Fibroblast of villous mesenchyme (primary cell): ENCODE data around the gene STRIT1. TPM values are rescaled to one million over a fixed set of nuclear protein-coding genes. Genes with fewer than 3 reads are reported as not detected.
A peak's percentile ranks its signal among the peaks of the same experiment; 100 is the strongest.
"Not testable (repeated sequence)": the region's sequence is repeated elsewhere in the genome, so short reads cannot be mapped to it uniquely, and the experiment has no call there.

Source experiments
- DNase-seq: peaks from one replicate; pipeline ENCODE4 v3.0.0-alpha.2; 2010; ENCODE audit warnings: low read depth
- H3K4me3 ChIP-seq: 2 replicates; pipeline ENCODE4 v1.5.1; 2011; ENCODE audit warnings: low read depth, mild to moderate bottlenecking, low read length
- CTCF ChIP-seq: IDR thresholded peaks from 2 replicates; pipeline ENCODE4 v1.5.1; 2012; ENCODE audit warnings: low read depth, mild to moderate bottlenecking, low read length; ENCODE audit not compliant: insufficient read depth
- total RNA-seq: library from RNA; depleted of rRNA; stranded (reverse); fragments of >200 nt; gene quantifications from 2 replicates; pipeline ENCODE4 v1.2.3, GENCODE V29; 2012

The STRIT1 gene
- total RNA-seq, 1 donor: not detected

GRCh38 chr3:155292133-155292532 is 1.4 kb downstream of the STRIT1 start:
- no peak for TF ChIP-seq CTCF
- peak; percentile 43 for DNase-seq
- no peak overlapping the region for H3K4me3 ChIP-seq

- no peak overlapping the region for H3K4me3 ChIP-seq
- DNase-seq: no peak
- no peak for TF ChIP-seq CTCF
Observed at GRCh38 chr3:155286736-155287135, 6.7 kb downstream of the STRIT1 start.

- no peak for TF ChIP-seq CTCF
- no peak for DNase-seq
- no peak overlapping the region for H3K4me3 ChIP-seq
Observed at GRCh38 chr3:155285936-155286335, 7.5 kb downstream of the STRIT1 start.

- TF ChIP-seq CTCF: no peak
- H3K4me3 ChIP-seq: no peak overlapping the region
- DNase-seq: no peak
Observed at GRCh38 chr3:155283092-155284056, 10.1 kb downstream of the STRIT1 start.

GRCh38 chr3:155282385-155283091 is 10.9 kb downstream of the STRIT1 start:
- no peak overlapping the region for H3K4me3 ChIP-seq
- no peak for TF ChIP-seq CTCF
- DNase-seq: peak; percentile 28

- no peak for TF ChIP-seq CTCF
- no peak overlapping the region for H3K4me3 ChIP-seq
- DNase-seq: peak; percentile 9
Observed at GRCh38 chr3:155281912-155282311, 11.6 kb downstream of the STRIT1 start.

- not testable (repeated sequence) for DNase-seq, H3K4me3 ChIP-seq
Observed at GRCh38 chr3:155276089-155276488, 17.4 kb downstream of the STRIT1 start.

- DNase-seq, H3K4me3 ChIP-seq: not testable (repeated sequence)
Observed at GRCh38 chr3:155275159-155275754, 18.2 kb downstream of the STRIT1 start.

GRCh38 chr3:155274435-155274834 is 19.0 kb downstream of the STRIT1 start:
- not testable (repeated sequence) for DNase-seq

More at GRCh38 chr3:155274435-155274834, 19.0 kb downstream of the STRIT1 start:
- not testable (repeated sequence) for H3K4me3 ChIP-seq
